HepG2 (cell line): ENCODE data around the gene KCNS1. TPM values are rescaled to one million over a fixed set of nuclear protein-coding genes. Genes with fewer than 3 reads are reported as not detected.

Source experiments
- ATAC-seq: fragments of 200-7000 bp; cut with Tn5 transposase; 3 replicates; pipeline ENCODE4 v1.9.1; 2020; ENCODE audit warnings: mild to moderate bottlenecking, moderate library complexity
- BruUV-seq: library from RNA; stranded (reverse); fragments of 400-500 nt; replicated peaks from 2 replicates; lab custom pipeline; 2021; lab: Mats Ljungman, UMichigan
- CTCF ChIA-PET: fragments of 300-600 bp; formaldehyde crosslinking; extraction: SDS; loops from one replicate; lab custom pipeline; 2021; ENCODE audit warnings: low total read pairs, inconsistent platforms, low intra/inter-chr PET ratio; lab: Yijun Ruan, JAX
- POLR2A ChIA-PET: fragments of 350-600 bp; sonication (Branson Sonifier 250); formaldehyde crosslinking; loops from one replicate; lab custom pipeline; 2020; ENCODE audit warnings: antibody characterized with exemption, inconsistent platforms; lab: Yijun Ruan, JAX
- DNase-seq: peaks from one replicate; pipeline ENCODE4 v3.0.0-alpha.2; 2015; ENCODE audit warnings: low spot score
- FAIRE-seq: peaks from 3 replicates; lab custom pipeline; 2011; peaks lifted over from hg19 to GRCh38; lab: Jason Lieb, UNC
- H2AFZ ChIP-seq: one replicate; pipeline ENCODE4 v1.6.1; 2011; ENCODE audit warnings: low read length, inconsistent platforms
- H3K27ac ChIP-seq: fragments of 300-600 bp; 3 replicates; pipeline ENCODE4 v1.8.0; 2011; ENCODE audit warnings: mixed run types, mild to moderate bottlenecking, mixed read lengths, low read length, inconsistent platforms; ENCODE audit not compliant: insufficient read depth; ENCODE audit errors: extremely low read length
- H3K27me3 ChIP-seq, 2 experiments: fragments of 200-600 bp in 1 of 2; 2 replicates in 1 of 2; 3 replicates in 1 of 2; pipeline versions ENCODE4 v1.6.0 to v1.8.0; 2011; ENCODE audit warnings: low read length in 2 of 2, mild to moderate bottlenecking in 2 of 2, moderate library complexity in 2 of 2, inconsistent platforms in 1 of 2; ENCODE audit not compliant: insufficient read depth in 2 of 2, control insufficient read depth in 1 of 2
- H3K36me3 ChIP-seq, 2 experiments: fragments of 200-600 bp in 1 of 2; replicated peaks in 1 of 2; 2 replicates in 1 of 2; 3 replicates in 1 of 2; pipeline versions ENCODE4 v1.5.1 to v1.8.0; 2011; ENCODE audit warnings: low read length in 2 of 2, inconsistent platforms in 1 of 2; ENCODE audit not compliant: insufficient read depth in 2 of 2, control insufficient read depth in 1 of 2
- H3K4me1 ChIP-seq: 2 replicates; pipeline ENCODE4 v1.5.1; 2012; ENCODE audit warnings: low read length, inconsistent platforms; ENCODE audit not compliant: insufficient read depth
- H3K4me2 ChIP-seq: 2 replicates; pipeline ENCODE4 v1.6.0; 2011; ENCODE audit warnings: low read depth, low read length, inconsistent platforms
- H3K4me3 ChIP-seq, 3 experiments: fragments of 200-600 bp in 1 of 3; sonication (generic), shearing (Covaris generic) in 1 of 3; replicated peaks in 1 of 3; 2 replicates each; pipeline ENCODE4 v1.5.1; 2011 to 2016; ENCODE audit warnings: low read length in 3 of 3, inconsistent platforms in 2 of 3, low read depth in 2 of 3, mild to moderate bottlenecking in 2 of 3, control low read depth in 1 of 3, mixed read lengths in 1 of 3; ENCODE audit not compliant: insufficient read depth in 1 of 3
- H3K79me2 ChIP-seq: one replicate; pipeline ENCODE4 v1.6.1; 2011; ENCODE audit warnings: low read length, inconsistent platforms; ENCODE audit not compliant: insufficient read depth
- H3K9ac ChIP-seq: 2 replicates; pipeline ENCODE4 v1.6.0; 2011; ENCODE audit warnings: mild to moderate bottlenecking, low read depth, low read length, inconsistent platforms; ENCODE audit not compliant: insufficient read depth
- H3K9me3 ChIP-seq: 2 replicates; pipeline ENCODE4 v1.5.1; 2012; ENCODE audit warnings: mild to moderate bottlenecking, low read length
- H4K20me1 ChIP-seq: 2 replicates; pipeline ENCODE4 v1.6.0; 2011; ENCODE audit warnings: inconsistent platforms, mild to moderate bottlenecking, low read length, moderate library complexity; ENCODE audit not compliant: insufficient read depth
- ATF7-NPFF ChIP-seq: sonication (generic); formaldehyde crosslinking; IDR thresholded peaks from 2 replicates; pipeline ENCODE4 v1.8.1; 2023; ENCODE audit warnings: mild to moderate bottlenecking, low read depth, missing genetic modification reagents, moderate library complexity
- DMAP1 ChIP-seq: IDR thresholded peaks from 2 replicates; pipeline ENCODE4 v1.6.1; 2016
- GABPA ChIP-seq, 2 experiments: IDR thresholded peaks; 2 replicates each; pipeline ENCODE4 v1.6.1; 2011 to 2016; ENCODE audit warnings: low read depth in 2 of 2, low read length in 1 of 2, missing biosample characterization in 1 of 2, missing genetic modification characterization in 1 of 2
- KLF9 ChIP-seq: IDR thresholded peaks from 2 replicates; pipeline ENCODE4 v1.6.1; 2016; ENCODE audit warnings: low read depth
- MBD4 ChIP-seq: IDR thresholded peaks from 2 replicates; pipeline ENCODE4 v1.6.1; 2012; ENCODE audit warnings: low read length, inconsistent platforms, borderline replicate concordance
- NFIC ChIP-seq: IDR thresholded peaks from 2 replicates; pipeline ENCODE4 v1.6.1; 2012; ENCODE audit warnings: mild to moderate bottlenecking, low read length, inconsistent platforms
- RAD51 ChIP-seq: fragments of 450-650 bp; IDR thresholded peaks from 2 replicates; pipeline ENCODE4 v1.6.1; 2016; ENCODE audit warnings: borderline replicate concordance
- SRSF1 ChIP-seq: fragments of 200-400 bp; formaldehyde crosslinking; optimal IDR thresholded peaks from 2 replicates; pipeline ENCODE3; 2017; ENCODE audit warnings: mild to moderate bottlenecking, low read depth, low read length, moderate library complexity
- USF2 ChIP-seq, 2 experiments: sonication (generic) in 1 of 2; formaldehyde crosslinking in 1 of 2; IDR thresholded peaks; 2 replicates each; pipeline versions ENCODE4 v1.5.1 to v1.6.1; 2011 to 2020; ENCODE audit warnings: borderline replicate concordance in 1 of 2, low read depth in 1 of 2, low read length in 1 of 2, mild to moderate bottlenecking in 1 of 2, missing genetic modification reagents in 1 of 2, moderate library complexity in 1 of 2
- ZBTB38 ChIP-seq: sonication (generic); formaldehyde crosslinking; IDR thresholded peaks from 2 replicates; pipeline ENCODE4 v1.5.1; 2020; ENCODE audit warnings: mild to moderate bottlenecking, missing genetic modification reagents
- ZNF280B ChIP-seq: sonication (generic); formaldehyde crosslinking; IDR thresholded peaks from 2 replicates; pipeline ENCODE4 v1.5.0; 2020; ENCODE audit warnings: missing genetic modification reagents, mild to moderate bottlenecking, borderline replicate concordance
- ZNF343 ChIP-seq: sonication (generic); formaldehyde crosslinking; IDR thresholded peaks from 2 replicates; pipeline ENCODE4 v1.4.0; 2020; ENCODE audit warnings: mild to moderate bottlenecking, missing genetic modification reagents
- WGBS: methylation state at CpG from one replicate; pipeline ENCODE4 v1.1.6; 2017; ENCODE audit warnings: low lambda C conversion rate; 5-methylcytosine and 5-hydroxymethylcytosine counted together
- in situ Hi-C: cut with HindIII; loops from 2 replicates; pipeline ENCODE4 v1.10.0; 2017; ENCODE audit warnings: low pct_unique_long_range_greater_than_20kb; ENCODE audit not compliant: extremely low pct_ligation_motif_present
- intact Hi-C: fragments of 100-400 bp; cut with micrococcal nuclease; formaldehyde crosslinking; loops from one replicate; pipeline ENCODE4 v1.10.0; 2022; ENCODE audit not compliant: unreplicated experiment
- polyA plus RNA-seq, 8 experiments: library from polyadenylated mRNA; depleted of rRNA in 3 of 8; stranded (reverse) in 7 of 8; unstranded in 1 of 8; fragments of >200 nt; fragmentation: Illumina TruSeq in 4 of 8; extraction: Trizol in 4 of 8; gene quantifications; 2 replicates each; pipeline versions ENCODE4 v1.2.1 to v1.2.3, GENCODE V29; 2011 to 2016; ENCODE audit warnings: low read depth in 4 of 8, missing spikeins in 1 of 8, mixed read lengths in 1 of 8; ENCODE audit not compliant: insufficient read depth in 1 of 8
- total RNA-seq, 5 experiments: library from RNA; depleted of rRNA; stranded (reverse); fragments of >200 nt; fragmentation: Illumina TruSeq; extraction: Trizol; gene quantifications; 2 replicates each; pipeline ENCODE4 v1.2.3, GENCODE V29; 2016; ENCODE audit warnings: low read depth in 1 of 5

The KCNS1 gene
- total and polyA plus RNA-seq, 2 of the 13 experiments (the other 11 are each of a cell fraction or from before 2014, with no cell fraction given): 0.03 TPM; not detected in 1

GRCh38 chr20:45119556-45120266 is 18.8 kb upstream of the KCNS1 start (continued):
- TF ChIP-seq ZBTB38: no peak

- no peak overlapping the region for H3K27ac ChIP-seq
- H3K27me3 ChIP-seq: peaks cover 8 to 23% of the 10 kb centered on the region in 2 experiments; a peak in 2 of 5 replicates
- ATAC-seq: no peak
- DNase-seq: no peak
- H3K4me1 ChIP-seq: peaks cover 7% of the 10 kb centered on the region; the same call in 1 of the 2 replicates
- POLR2A ChIA-PET: no interaction called here
- CTCF ChIA-PET: no interaction called here
- no TSS peak for BruUV-seq
- no peaks in the 10 kb centered on the region for H4K20me1 ChIP-seq
- no peak overlapping the region for H3K9ac ChIP-seq
- H3K4me2 ChIP-seq: no peak overlapping the region
- H3K4me3 ChIP-seq: no peak overlapping the region
- TF ChIP-seq ATF7-NPFF (CRISPR knock-in tag) (no peak), ZNF343 (CRISPR knock-in tag) (no peak), RAD51 (no peak), ZNF280B (CRISPR knock-in tag) (no peak), DMAP1 (CRISPR knock-in tag) (no peak), NFIC (no peak), MBD4 (no peak), KLF9 (CRISPR knock-in tag) (no peak), GABPA (IDR thresholded peaks at IDR 0.05; ENCODE audit: low read depth, low read length) (no peak), GABPA (CRISPR knock-in tag; IDR thresholded peaks at IDR 0.05; ENCODE audit: low read depth) (no peak), USF2 (IDR thresholded peaks at IDR 0.05; ENCODE audit: low read depth, low read length) (no peak), USF2 (CRISPR knock-in tag; IDR thresholded peaks at IDR 0.05; ENCODE audit: borderline replicate concordance) (no peak), SRSF1 (no peak)
- 25% methylated on average over 2 of the region's 2 CpGs for WGBS
- FAIRE-seq: no peak
- in situ Hi-C loops: no loop called here
- intact Hi-C loops: no loop called here
- H3K9me3 ChIP-seq: no peaks in the 10 kb centered on the region
- no peaks in the 10 kb centered on the region for H3K79me2 ChIP-seq
- no peaks in the 10 kb centered on the region for H3K36me3 ChIP-seq
- H2AFZ ChIP-seq: no peak overlapping the region
Measured at GRCh38 chr20:45118028-45118427, 17.1 kb upstream of the KCNS1 start.
